ENCODE data around the gene OLFML2B. TPM values are rescaled to one million over a fixed set of nuclear protein-coding genes. Genes with fewer than 3 reads are reported as not detected.

Gene OLFML2B
- total RNA-seq, 1 donor from 2014 or later = 0.85 TPM

DNA sequence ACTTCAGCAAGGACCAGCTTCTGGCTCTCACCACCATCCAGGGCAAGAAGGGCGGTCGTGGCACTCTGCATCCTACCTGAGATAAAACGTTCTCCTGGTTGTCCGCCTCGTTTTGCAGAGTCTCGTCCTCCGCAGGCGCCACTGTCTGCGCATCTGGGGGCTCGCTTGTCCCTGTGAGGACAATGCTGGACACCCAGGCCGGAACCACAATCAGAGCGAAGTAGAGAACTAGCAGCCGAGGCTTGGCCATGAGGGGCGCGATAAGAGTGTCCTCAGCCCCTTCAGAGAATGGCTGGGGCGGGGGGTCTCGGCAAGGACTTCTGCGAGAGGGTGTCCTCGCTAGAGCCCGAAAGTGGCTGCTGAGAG lies 505 bp downstream of the OLFML2B start:
- Mint-ChIP-seq H3K4me3 (ENCODE audit: unreplicated experiment) (peak overlapping the region; percentile 93), H3K9me3 (ENCODE audit: unreplicated experiment) (no peaks in the 10 kb centered on the region), H3K27ac (ENCODE audit: unreplicated experiment) (no peak overlapping the region), H3K27me3 (ENCODE audit: unreplicated experiment) (peaks cover 8% of the 10 kb centered on the region), H3K36me3 (ENCODE audit: low read depth, unreplicated experiment) (peaks cover 4% of the 10 kb centered on the region), H3K4me1 (ENCODE audit: unreplicated experiment) (peaks cover 7% of the 10 kb centered on the region)
- no peak for DNase-seq (ENCODE audit: low spot score)
- TF ChIP-seq, protein P1, sequence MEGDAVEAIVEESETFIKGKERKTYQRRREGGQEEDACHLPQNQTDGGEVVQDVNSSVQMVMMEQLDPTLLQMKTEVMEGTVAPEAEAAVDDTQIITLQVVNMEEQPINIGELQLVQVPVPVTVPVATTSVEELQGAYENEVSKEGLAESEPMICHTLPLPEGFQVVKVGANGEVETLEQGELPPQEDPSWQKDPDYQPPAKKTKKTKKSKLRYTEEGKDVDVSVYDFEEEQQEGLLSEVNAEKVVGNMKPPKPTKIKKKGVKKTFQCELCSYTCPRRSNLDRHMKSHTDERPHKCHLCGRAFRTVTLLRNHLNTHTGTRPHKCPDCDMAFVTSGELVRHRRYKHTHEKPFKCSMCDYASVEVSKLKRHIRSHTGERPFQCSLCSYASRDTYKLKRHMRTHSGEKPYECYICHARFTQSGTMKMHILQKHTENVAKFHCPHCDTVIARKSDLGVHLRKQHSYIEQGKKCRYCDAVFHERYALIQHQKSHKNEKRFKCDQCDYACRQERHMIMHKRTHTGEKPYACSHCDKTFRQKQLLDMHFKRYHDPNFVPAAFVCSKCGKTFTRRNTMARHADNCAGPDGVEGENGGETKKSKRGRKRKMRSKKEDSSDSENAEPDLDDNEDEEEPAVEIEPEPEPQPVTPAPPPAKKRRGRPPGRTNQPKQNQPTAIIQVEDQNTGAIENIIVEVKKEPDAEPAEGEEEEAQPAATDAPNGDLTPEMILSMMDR (IDR thresholded peaks at IDR 0.05; ENCODE audit: unreplicated experiment) = no peak

DNA sequence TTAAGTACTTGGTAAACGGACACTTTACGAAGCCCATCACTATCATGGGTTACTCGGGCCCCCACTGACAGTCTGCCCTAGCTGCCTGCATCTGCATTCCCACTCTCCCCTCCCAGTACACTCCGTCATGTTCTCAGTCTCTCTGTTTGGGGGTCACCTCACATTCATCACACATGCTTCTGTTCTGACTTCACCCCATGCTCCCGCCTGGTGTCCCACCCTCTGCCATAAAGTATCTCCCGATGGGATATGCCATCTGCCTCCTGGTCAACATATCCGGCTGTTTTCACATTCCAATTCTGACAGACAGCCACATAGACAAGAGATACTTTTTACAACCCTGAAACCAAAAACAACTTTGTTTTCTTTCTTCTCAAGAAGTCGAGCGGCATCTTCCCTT lies 1.0 kb downstream of the OLFML2B start:
- no peaks in the 10 kb centered on the region for H3K9me3 Mint-ChIP-seq (ENCODE audit: unreplicated experiment)
- no peak for DNase-seq (ENCODE audit: low spot score)
- H3K36me3 Mint-ChIP-seq (ENCODE audit: low read depth, unreplicated experiment) = peaks cover 4% of the 10 kb centered on the region
- TF ChIP-seq, protein P1 (IDR thresholded peaks at IDR 0.05; ENCODE audit: unreplicated experiment) = no peak
- peaks cover 7% of the 10 kb centered on the region for H3K27me3 Mint-ChIP-seq (ENCODE audit: unreplicated experiment)
- H3K27ac Mint-ChIP-seq (ENCODE audit: unreplicated experiment) = no peak overlapping the region
- H3K4me1 Mint-ChIP-seq (ENCODE audit: unreplicated experiment) = peaks cover 7% of the 10 kb centered on the region
- peak overlapping the region; percentile 93 for H3K4me3 Mint-ChIP-seq (ENCODE audit: unreplicated experiment)

DNA sequence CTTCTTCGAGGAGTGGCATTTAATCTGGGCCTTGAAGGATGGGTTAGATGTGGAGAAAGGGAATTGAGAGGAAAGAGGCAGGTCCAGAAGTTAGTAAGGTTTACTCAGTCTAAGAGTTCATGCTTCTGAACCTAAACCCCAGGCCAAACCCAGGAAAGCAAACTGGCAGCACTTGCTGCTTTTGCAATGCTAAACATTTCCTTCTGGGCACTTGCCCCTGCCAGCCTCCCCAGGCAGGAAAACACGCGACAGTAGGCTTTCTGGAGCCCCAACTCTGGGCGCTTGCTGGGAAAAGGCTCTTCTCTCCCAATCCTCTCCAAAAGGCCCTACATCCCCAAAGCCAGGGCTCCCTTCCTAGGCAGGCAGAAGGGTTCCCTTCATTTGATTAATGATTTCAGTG lies 2.5 kb downstream of the OLFML2B start:
- Mint-ChIP-seq H3K4me3 (ENCODE audit: unreplicated experiment) (no peak overlapping the region), H3K9me3 (ENCODE audit: unreplicated experiment) (no peaks in the 10 kb centered on the region), H3K4me1 (ENCODE audit: unreplicated experiment) (peaks cover 7% of the 10 kb centered on the region), H3K36me3 (ENCODE audit: low read depth, unreplicated experiment) (peaks cover 4% of the 10 kb centered on the region), H3K27ac (ENCODE audit: unreplicated experiment) (no peak overlapping the region), H3K27me3 (ENCODE audit: unreplicated experiment) (peaks cover 7% of the 10 kb centered on the region)
- no peak for DNase-seq (ENCODE audit: low spot score)
- TF ChIP-seq, protein P1 (IDR thresholded peaks at IDR 0.05; ENCODE audit: unreplicated experiment) = no peak

DNA sequence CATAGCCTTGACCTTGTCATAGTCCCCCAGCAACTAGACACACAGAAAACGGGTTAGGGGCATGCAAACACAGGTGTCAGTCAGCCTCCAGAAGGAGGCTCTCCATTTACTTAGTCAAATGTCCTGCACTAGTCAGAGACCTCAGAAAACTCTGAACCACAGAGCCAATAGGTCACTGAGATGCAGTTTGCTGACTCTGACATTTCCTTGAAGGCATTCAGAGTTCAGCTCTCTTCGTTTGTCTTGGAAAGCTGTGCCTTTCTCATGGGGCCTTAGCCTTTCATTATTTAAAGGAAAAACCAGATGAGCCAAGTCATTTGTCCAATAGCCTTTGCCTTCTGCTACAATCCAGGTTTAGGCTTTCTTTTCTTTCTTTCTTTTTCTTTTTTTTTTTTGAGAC lies 3.5 kb downstream of the OLFML2B start:
- Mint-ChIP-seq H3K4me3 (ENCODE audit: unreplicated experiment) (no peak overlapping the region), H3K9me3 (ENCODE audit: unreplicated experiment) (no peaks in the 10 kb centered on the region), H3K36me3 (ENCODE audit: low read depth, unreplicated experiment) (peaks cover 4% of the 10 kb centered on the region), H3K27me3 (ENCODE audit: unreplicated experiment) (peaks cover 7% of the 10 kb centered on the region), H3K27ac (ENCODE audit: unreplicated experiment) (no peak overlapping the region), H3K4me1 (ENCODE audit: unreplicated experiment) (peaks cover 7% of the 10 kb centered on the region)
- TF ChIP-seq, protein P1 (IDR thresholded peaks at IDR 0.05; ENCODE audit: unreplicated experiment) = no peak
- no peak for DNase-seq (ENCODE audit: low spot score)

DNA sequence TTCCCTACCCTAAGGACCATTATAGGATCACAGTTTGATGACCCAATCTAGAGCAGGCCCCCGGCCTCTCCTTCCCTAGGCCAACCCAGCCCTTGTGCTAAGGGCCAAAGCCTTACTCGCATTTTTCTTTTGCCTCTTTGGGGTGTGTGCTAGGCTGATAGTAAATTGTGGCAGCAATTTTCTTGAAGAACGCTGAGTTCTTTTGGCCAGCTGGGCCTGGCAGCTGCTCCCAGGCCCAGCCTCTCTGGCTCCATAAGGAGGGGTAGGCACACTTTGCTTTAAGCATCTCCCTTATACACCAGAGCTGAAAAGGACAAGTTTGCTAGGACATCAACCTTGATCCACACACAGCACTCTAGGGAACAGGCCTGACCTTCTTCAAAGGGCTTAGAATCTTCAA lies 4.2 kb downstream of the OLFML2B start:
- H3K9me3 Mint-ChIP-seq (ENCODE audit: unreplicated experiment) = no peaks in the 10 kb centered on the region

More for the DNA sequence above, 4.2 kb downstream of the OLFML2B start:
- Mint-ChIP-seq H3K27me3 (ENCODE audit: unreplicated experiment) (peaks cover 7% of the 10 kb centered on the region), H3K36me3 (ENCODE audit: low read depth, unreplicated experiment) (peaks cover 3% of the 10 kb centered on the region), H3K27ac (ENCODE audit: unreplicated experiment) (no peak overlapping the region), H3K4me1 (ENCODE audit: unreplicated experiment) (peaks cover 6% of the 10 kb centered on the region), H3K4me3 (ENCODE audit: unreplicated experiment) (no peak overlapping the region)
- TF ChIP-seq, protein P1 (IDR thresholded peaks at IDR 0.05; ENCODE audit: unreplicated experiment) = no peak
- DNase-seq (ENCODE audit: low spot score) = no peak

Measured in endothelial cell (in vitro differentiated cells).